Measurements from ENCODE around the gene DCUN1D2. TPM values are rescaled to one million over a fixed set of nuclear protein-coding genes. Genes with fewer than 3 reads are reported as not detected.

Gene DCUN1D2
- total RNA-seq, 1 donor from 2014 or later = 16.0 TPM

DNA sequence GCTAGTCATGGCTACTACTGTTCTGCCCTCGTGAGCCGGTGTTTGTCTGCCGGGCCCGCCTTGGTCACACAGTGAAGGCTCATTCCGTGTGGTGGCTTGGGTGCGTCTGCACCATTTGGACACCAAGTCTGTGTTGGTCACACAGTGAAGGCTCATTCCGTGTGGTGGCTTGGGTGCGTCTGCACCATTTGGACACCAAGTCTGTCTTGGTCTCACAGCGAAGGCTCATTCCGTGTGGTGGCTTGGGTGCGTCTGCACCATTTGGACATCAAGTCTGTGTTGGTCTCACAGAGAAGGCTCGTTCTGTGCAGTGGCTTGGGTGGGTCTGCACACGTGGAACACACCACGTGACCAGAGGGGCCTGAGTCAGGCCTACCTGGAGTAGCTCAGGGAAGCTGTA is 29.0 kb upstream of the DCUN1D2 start:
- no peak for DNase-seq (ENCODE audit: low spot score)

DNA sequence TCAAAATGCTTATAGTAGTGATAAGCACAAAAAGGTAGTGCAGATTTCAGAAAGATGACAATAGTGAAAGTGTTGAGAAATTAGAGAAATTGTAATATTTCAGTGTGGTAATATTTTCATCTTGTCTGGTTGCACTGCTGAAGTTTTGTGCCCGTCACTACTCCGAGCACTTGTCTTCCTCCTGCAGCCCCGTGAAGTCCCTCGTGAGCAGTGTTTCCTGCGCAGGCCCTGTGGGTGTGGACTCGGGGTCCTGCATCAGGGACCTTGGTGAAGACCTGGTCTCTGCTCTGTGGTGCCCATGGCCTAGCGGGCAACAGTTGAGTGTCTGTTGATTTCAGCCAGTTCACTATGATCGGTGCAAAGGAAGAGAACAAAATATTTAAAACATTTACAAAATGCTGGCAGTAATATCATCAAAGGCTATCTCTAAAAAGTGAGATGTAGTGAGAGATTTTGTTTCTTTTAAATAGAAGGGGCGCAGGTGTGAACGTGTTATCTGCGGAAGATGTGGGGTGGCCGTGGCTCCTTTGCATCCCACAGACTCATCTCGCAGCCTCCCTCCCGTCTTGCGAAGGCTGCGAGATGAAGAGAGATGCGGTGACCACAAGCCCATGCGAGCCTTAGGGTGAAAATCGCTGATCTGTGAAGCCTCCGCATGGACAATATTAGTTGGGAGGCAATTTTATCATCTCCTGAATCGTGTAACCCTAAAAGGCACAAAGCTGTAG is 27.7 kb upstream of the DCUN1D2 start:
- no peak for DNase-seq (ENCODE audit: low spot score)

- no peak for DNase-seq (ENCODE audit: low spot score)
These were observed 24.3 kb upstream of the DCUN1D2 start for GRCh38 chr13:113514847-113515246.

DNA sequence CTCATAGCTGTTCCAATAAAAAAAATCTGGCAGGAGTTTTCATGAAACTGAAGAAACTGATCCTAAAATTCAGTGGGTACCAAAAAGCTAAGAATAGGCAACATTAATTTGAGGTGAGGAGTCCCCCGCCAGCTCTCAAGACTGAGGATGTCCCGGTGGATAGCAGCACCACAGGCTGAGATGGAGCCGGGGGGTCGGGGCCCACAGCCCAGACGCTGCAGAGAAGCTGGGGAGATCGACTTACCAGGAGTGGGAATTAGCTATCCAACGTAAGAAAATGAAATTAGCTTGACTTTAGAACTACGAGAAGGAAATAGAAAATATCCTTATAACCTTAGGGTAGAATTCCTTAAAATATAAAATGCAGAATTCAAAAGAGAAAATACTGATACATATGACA is 23.2 kb upstream of the DCUN1D2 start:
- DNase-seq (ENCODE audit: low spot score) = no peak

DNA sequence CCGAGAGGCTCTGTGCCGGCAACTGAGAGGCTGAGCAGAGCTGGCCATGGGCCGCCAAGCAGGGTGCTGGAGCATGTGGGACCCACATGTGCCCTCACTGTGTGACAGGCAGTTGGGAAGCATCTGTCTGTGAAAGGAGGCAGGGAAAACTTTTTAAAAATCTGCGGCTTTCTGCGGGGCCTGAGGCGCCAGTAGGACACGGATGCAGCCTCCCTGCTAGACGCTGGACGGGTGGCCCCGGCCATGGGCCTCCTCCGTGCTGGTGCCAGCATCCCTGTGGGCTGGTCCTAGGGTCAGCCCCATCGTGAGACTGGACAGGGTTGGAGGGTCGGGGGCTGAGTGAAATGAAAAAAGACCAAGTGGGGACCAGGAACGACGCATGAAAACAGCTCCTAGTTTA is 20.9 kb upstream of the DCUN1D2 start:
- DNase-seq (ENCODE audit: low spot score) = no peak

DNA sequence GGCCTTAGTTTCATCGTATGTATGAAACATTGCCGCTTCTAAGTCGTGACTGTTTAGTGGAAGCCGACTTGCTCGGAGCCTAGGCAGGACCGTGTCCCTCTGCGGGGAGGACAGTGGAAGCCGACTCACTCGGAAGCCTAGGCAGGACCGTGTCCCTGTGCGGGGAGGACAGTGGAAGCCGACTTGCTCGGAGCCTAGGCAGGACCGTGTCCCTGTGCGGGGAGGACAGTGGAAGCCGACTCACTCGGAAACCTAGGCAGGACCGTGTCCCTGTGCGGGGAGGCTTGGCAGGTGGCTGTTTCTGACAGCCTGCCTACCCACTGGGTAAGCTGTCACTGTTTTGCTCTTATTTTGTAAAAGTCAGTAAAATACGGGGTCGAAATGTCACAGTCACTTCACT is 20.4 kb upstream of the DCUN1D2 start:
- no peak for DNase-seq (ENCODE audit: low spot score)

- DNase-seq (ENCODE audit: low spot score) = no peak
These were observed 19.5 kb upstream of the DCUN1D2 start for GRCh38 chr13:113509989-113510388.

DNA sequence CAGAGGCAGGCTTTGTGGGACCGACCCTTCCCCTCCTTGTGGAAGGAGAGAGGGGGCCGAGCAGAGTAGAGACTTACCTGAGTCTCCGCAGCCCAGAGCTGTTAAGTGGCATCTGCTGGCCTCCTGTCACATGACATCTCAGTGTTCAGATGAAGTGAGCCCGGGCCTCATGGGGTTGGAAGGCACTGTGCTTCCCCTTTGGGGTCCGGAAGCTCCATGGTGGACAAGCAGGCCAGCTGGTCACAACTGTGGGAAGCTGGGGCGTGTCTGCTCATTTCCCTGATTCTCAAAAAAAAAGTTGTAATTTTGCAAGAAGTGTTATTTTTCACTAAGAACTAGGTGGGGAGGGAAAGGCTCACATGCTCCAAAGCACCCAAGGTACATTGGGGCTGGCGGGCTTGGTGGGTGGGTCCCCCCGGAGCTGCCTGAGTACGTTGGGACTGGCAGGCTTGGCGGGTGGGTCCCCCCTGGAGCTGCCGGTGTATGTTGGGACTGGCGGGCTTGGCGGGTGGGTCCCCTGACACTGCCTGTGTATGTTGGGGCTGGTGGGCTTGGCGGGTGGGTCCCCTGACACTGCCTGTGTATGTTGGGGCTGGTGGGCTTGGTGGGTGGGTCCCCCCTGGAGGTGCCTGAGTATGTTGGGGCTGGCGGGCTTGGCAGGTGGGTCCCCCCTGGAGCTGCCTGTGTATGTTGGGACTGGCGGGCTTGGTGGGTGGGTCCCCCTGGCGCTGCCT is 18.2 kb upstream of the DCUN1D2 start:
- DNase-seq (ENCODE audit: low spot score) = no peak

GRCh38 chr13:113507505-113508345 is 17.2 kb upstream of the DCUN1D2 start:
- DNase-seq (ENCODE audit: low spot score) = no peak

DNA sequence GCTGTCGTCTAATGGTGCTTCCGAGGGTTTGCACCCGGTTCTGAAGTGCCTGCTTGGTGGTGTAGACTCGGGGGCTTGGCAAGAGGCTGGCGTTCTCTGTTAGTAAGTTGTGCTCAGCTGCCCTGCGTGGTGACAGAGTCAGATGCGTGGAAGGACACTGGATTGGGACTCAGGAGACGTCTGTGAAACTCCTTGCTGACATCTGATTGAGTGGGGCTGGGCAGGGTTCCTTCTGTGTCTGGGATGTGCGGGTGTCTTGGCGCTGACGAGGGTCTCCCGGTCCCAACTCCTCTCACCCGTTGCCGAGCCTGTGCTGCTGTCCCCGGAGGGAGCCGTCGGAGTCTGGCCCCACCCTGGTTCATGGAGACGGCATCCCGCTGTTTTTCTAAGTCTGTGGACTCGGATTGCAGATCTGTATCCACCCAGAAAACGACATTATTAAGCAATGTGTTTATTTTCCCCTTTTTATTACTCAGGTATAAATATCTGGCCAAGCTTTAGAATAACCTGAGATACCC is 16.4 kb upstream of the DCUN1D2 start:
- no peak for DNase-seq (ENCODE audit: low spot score)

GRCh38 chr13:113506025-113506685 is 15.6 kb upstream of the DCUN1D2 start:
- no peak for DNase-seq (ENCODE audit: low spot score)

DNA sequence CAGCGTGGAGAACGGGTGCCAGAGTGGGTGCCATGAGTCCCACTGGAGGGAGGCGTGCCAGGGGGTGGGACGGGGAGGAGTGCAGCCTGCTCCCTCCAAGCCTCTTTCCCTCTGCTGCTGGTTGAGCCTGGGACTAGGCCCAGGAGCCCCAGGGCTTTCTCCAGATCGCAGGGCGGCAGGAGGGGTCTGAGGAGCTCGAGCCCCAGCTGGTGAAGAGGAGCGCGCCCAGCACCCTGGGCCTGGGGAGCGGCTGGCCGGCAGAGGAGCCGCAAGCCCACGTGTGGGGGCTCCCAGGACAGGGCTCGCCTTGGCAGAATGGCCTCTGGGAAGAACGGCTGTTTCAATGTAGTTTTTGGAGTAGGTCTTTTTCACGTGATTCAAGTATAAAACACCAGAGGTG is 12.2 kb upstream of the DCUN1D2 start:
- no peak for DNase-seq (ENCODE audit: low spot score)

DNA sequence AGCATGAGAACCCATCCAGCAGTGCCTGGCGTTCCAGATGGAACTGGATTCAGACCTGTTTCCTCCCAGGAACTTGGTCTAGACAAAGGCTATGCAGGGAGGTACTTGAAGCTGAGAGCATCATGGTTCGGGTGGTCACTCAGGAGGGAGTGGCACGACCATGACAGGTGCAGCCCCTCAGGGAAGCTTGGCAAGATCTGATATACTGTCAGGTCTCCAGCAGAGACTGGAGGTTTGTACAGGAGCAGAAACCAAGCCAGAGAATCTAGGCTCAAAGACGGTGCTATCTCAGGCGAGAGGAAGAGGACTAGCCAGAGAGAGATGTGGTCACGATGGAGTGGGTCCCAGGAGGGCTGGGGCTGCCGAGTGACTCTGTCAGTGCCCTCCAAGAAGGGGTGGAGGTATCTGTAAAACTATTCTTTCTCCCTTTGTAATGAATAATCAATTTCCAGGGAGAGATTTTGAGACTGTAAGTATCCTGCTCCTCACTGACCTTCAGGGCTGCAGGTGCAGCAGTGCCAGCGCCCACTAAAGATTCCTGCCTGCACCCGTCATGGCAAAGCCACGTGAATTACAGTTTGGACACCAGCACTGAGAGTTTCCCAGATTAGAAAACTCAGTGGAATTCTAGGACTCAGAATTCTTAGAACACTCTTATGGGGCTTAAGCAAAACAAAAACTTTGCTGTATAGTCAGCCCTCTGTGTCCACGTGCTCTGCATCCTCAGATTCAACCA is 10.2 kb upstream of the DCUN1D2 start:
- DNase-seq (ENCODE audit: low spot score) = no peak

DNA sequence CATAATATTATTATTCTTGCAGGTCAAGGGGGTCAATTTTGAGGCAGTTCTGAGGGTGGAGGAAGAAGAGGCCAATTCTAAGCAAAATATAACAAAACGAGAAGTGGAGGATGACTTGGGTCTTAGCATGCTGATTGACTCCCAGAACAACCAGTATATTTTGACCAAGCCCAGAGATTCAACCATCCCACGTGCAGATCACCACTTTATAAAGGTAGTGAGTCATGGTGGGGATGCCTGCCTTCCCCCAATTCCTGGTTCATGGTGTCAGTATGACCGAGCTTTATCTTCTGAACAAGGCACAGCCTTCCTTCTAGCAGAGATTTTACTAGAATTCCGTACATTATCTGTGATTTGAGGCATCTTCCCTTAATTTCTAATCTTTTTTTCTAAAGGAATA is 9.4 kb upstream of the DCUN1D2 start:
- DNase-seq (ENCODE audit: low spot score) = no peak

DNA sequence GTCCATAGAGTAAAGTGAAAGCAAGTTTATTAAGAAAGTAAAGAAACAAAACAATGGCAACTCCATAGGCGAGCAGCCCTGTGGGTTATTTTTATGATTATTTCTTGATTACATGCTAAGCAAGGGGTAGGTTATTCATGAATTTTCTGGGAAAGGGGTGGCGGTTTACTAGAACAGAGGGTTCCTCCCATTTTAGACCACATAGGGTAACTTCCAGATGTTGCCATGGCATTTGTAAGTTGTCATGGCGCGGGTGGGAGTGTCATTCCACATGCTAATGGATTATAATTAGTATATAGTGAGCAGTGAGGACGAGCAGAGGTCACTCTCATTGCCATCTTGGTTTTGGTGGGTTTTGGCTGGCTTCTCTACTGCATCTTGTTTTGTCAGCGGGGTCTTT is 8.4 kb upstream of the DCUN1D2 start:
- no peak for DNase-seq (ENCODE audit: low spot score)

DNA sequence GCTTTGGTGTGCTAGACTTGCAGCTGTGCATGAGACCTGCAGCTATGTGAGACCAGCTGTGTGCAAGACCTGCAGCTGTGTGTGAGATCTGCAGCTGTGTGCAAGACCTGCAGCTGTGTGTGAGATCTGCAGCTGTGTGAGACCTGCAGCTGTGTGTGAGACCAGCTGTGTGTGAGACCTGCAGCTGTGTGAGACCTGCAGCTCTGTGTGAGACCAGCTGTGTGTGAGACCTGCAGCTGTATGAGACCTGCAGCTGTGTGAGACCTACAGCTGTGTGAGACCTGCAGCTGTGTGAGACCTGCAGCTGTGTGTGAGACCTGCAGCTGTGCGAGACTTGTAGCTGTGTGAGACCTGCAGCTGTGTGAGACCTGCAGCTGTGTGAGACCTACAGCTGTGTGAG is 6.7 kb upstream of the DCUN1D2 start:
- DNase-seq (ENCODE audit: low spot score) = no peak

DNA sequence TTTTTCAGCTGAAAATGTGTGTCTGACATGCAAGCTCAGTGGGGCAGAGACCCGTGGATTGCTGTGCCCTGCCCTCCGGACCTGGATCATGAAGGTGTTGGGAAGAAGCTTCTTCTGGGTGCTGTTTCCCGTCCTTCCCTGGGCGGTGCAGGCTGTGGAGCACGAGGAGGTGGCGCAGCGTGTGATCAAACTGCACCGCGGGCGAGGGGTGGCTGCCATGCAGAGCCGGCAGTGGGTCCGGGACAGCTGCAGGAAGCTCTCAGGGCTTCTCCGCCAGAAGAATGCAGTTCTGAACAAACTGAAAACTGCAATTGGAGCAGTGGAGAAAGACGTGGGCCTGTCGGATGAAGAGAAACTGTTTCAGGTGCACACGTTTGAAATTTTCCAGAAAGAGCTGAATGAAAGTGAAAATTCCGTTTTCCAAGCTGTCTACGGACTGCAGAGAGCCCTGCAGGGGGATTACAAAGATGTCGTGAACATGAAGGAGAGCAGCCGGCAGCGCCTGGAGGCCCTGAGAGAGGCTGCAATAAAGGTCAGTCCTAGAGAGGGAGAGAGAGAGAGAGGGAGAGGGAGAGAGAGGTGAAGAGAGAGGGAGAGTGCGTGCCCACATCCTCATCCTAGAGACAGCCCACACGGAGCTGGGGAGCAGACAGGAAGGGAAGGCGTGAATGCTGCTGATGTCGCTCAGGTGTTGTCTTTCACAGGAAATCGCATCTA is 5.1 kb upstream of the DCUN1D2 start:
- no peak for DNase-seq (ENCODE audit: low spot score)

DNA sequence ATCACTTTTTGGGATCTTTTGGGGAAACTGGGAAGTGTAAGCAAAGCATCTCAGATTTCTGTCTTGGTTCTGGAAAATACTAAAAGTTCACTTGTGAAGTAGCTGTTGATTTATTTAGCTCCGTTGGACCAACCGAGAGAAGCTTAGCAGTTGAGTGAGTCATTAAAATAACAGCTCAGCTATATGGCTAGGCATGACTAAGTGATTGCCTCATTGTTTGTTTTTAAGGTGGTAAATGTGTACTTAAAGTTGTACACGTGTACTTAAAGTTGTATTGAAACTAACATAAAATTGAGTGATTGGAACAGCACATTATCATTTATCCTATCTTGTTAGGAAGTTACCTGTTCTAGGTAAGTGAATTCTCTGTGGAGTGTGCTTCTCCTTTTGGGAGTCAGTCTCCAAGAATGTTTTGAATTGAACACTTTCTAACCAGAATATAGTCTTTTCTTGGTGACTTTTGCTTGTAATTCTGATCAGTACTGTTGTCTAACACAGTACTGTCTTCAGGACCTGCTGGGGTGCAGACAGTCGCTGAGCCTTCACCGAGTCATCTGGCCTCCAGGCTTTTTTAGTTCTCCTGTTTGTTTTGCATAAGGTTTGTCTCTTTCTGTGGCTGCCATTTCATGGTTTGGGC is 2.9 kb upstream of the DCUN1D2 start:
- DNase-seq (ENCODE audit: low spot score) = no peak

DNA sequence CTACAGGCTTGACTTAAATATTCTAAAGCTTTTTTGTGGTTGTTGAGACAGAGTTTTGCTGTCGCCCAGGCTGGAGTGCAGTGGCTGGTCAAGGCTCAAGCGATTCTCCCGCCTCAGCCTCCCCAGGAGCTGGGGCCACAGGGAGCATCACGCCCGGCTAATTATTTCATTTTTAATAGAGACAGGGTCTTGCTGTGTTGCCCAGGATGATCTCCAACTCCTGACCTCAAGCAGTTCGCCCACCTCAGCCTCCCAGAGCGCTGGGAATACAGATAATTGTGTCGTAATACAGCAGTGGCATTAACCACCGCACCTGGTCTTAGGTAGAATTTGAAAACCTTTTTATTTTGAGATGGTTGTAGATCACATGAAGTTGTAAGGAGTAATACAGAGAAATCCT is 1.5 kb upstream of the DCUN1D2 start:
- no peak for DNase-seq (ENCODE audit: low spot score)

- no peak for DNase-seq (ENCODE audit: low spot score)
These were observed 940 bp upstream of the DCUN1D2 start for GRCh38 chr13:113491418-113491883.

All from mucosa of gallbladder (tissue), 1 donor.